DND-41 (cell line): ENCODE measurements around the gene UPK1A.

Source experiments
- ATAC-seq: fragments of 200-7000 bp; cut with Tn5 transposase; 3 replicates; pipeline ENCODE4 v1.9.1; 2021; ENCODE audit warnings: low read depth; ENCODE audit not compliant: insufficient read depth
- DNase-seq: peaks from one replicate; pipeline ENCODE4 v3.0.0-alpha.2; 2020
- H2AFZ ChIP-seq: 2 replicates; pipeline ENCODE4 v1.6.0; 2012; ENCODE audit warnings: low read depth, low read length
- H3K27ac ChIP-seq: 2 replicates; pipeline ENCODE4 v1.5.1; 2012; ENCODE audit warnings: low read length, inconsistent platforms
- H3K27me3 ChIP-seq: fragments of 200-600 bp; sonication (generic); 2 replicates; pipeline ENCODE4 v1.6.0; 2012; ENCODE audit warnings: low read length, mild to moderate bottlenecking, inconsistent platforms; ENCODE audit not compliant: insufficient read depth, poor library complexity
- H3K36me3 ChIP-seq: 2 replicates; pipeline ENCODE4 v1.5.1; 2012; ENCODE audit warnings: low read length, inconsistent platforms; ENCODE audit not compliant: insufficient read depth
- H3K4me1 ChIP-seq: 2 replicates; pipeline ENCODE4 v1.5.1; 2012; ENCODE audit warnings: mild to moderate bottlenecking, low read length; ENCODE audit not compliant: insufficient read depth
- H3K4me2 ChIP-seq: 2 replicates; pipeline ENCODE4 v1.6.0; 2012; ENCODE audit warnings: mild to moderate bottlenecking, moderate library complexity, low read length, inconsistent platforms; ENCODE audit not compliant: insufficient read depth
- H3K4me3 ChIP-seq, 2 experiments: fragments of 200-600 bp in 1 of 2; shearing (Covaris generic) in 1 of 2; 2 replicates each; pipeline ENCODE4 v1.5.1; 2012 to 2016; ENCODE audit warnings: inconsistent platforms in 2 of 2, low read length in 2 of 2, mild to moderate bottlenecking in 2 of 2, low read depth in 1 of 2, moderate library complexity in 1 of 2
- H3K79me2 ChIP-seq: 2 replicates; pipeline ENCODE4 v1.6.0; 2012; ENCODE audit warnings: low read length, inconsistent platforms; ENCODE audit not compliant: insufficient read depth
- H3K9ac ChIP-seq: 2 replicates; pipeline ENCODE4 v1.6.0; 2012; ENCODE audit warnings: low read depth, mild to moderate bottlenecking, inconsistent platforms, low read length, moderate library complexity
- H3K9me3 ChIP-seq: 2 replicates; pipeline ENCODE4 v1.5.1; 2012; ENCODE audit warnings: low read length, moderate library complexity, mild to moderate bottlenecking, inconsistent platforms; ENCODE audit not compliant: insufficient read depth, severe bottlenecking
- H4K20me1 ChIP-seq: 2 replicates; pipeline ENCODE4 v1.6.0; 2012; ENCODE audit warnings: low read length; ENCODE audit not compliant: insufficient read depth
- EZH2 ChIP-seq: IDR thresholded peaks from 3 replicates; pipeline ENCODE4 v1.6.1; 2012; ENCODE audit warnings: borderline replicate concordance, low read depth, mild to moderate bottlenecking, moderate library complexity, low read length, inconsistent platforms; ENCODE audit not compliant: severe bottlenecking
- TF ChIP-seq, protein P1 (sequence below): IDR thresholded peaks from 2 replicates; pipeline ENCODE4 v1.5.1; 2012; ENCODE audit warnings: borderline replicate concordance, low read length, moderate library complexity, mild to moderate bottlenecking; ENCODE audit not compliant: poor library complexity, severe bottlenecking; ENCODE audit errors: extremely low read depth

The UPK1A gene

DNA sequence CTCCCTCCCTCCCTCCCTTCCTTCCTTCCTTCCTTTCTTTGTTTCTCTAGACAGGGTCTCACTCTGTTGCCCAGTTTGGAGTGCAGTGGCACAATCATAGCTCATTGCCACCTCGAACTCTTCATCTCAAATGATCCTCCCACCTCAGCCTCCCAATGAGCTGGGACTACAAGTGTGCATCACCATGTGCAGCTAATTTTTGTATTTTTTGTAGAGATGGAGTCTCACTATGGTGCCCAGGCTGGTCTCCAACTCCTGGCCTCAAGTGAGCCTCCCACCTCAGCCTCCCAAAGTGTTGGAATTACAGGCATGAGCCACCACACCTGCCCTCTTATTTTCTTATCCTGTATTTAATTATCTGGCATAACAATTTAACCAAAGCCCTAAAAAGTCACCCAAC is 4.4 kb downstream of the UPK1A start:
- no peaks in the 10 kb centered on the region for H3K27me3 ChIP-seq
- no peak overlapping the region for H3K4me3 ChIP-seq
- no peak overlapping the region for H3K4me2 ChIP-seq
- no peaks in the 10 kb centered on the region for H3K36me3 ChIP-seq
- no peaks in the 10 kb centered on the region for H3K79me2 ChIP-seq
- TF ChIP-seq EZH2 = no peak
- TF ChIP-seq, protein P1, sequence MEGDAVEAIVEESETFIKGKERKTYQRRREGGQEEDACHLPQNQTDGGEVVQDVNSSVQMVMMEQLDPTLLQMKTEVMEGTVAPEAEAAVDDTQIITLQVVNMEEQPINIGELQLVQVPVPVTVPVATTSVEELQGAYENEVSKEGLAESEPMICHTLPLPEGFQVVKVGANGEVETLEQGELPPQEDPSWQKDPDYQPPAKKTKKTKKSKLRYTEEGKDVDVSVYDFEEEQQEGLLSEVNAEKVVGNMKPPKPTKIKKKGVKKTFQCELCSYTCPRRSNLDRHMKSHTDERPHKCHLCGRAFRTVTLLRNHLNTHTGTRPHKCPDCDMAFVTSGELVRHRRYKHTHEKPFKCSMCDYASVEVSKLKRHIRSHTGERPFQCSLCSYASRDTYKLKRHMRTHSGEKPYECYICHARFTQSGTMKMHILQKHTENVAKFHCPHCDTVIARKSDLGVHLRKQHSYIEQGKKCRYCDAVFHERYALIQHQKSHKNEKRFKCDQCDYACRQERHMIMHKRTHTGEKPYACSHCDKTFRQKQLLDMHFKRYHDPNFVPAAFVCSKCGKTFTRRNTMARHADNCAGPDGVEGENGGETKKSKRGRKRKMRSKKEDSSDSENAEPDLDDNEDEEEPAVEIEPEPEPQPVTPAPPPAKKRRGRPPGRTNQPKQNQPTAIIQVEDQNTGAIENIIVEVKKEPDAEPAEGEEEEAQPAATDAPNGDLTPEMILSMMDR = no peak
- DNase-seq = no peak
- H2AFZ ChIP-seq = no peak overlapping the region
- H4K20me1 ChIP-seq = 0 out of 2 replicates have a peak, but pooled peaks cover 4% of the 10 kb centered on the region
- H3K9ac ChIP-seq = no peak overlapping the region
- H3K4me1 ChIP-seq = no peaks in the 10 kb centered on the region
- ATAC-seq = no peak
- no peaks in the 10 kb centered on the region for H3K9me3 ChIP-seq
- no peak overlapping the region for H3K27ac ChIP-seq

DNA sequence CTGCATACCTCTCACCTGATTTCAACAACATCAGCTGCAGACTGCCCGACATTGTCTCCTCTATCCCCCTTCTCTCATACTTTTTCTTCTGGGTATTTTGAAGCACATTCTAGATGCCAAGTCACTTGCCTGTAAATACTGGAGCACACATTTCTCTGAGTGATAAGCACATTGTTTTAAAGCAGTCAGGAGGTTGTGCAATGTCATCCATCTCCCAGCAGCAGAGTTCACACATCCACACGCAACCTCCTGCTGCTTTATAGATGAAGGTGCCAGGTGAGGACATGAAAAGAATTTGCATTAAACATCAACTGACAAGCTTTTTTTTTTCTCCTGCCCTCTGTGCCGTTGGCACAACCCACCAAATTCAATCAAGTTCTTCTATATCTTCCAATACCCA is 5.5 kb downstream of the UPK1A start:
- no peak overlapping the region for H3K4me2 ChIP-seq
- no peak overlapping the region for H2AFZ ChIP-seq
- no peaks in the 10 kb centered on the region for H3K9me3 ChIP-seq
- H3K27me3 ChIP-seq = no peaks in the 10 kb centered on the region
- H3K27ac ChIP-seq = no peak overlapping the region
- H4K20me1 ChIP-seq = 0 out of 2 replicates have a peak, but pooled peaks cover 4% of the 10 kb centered on the region
- ATAC-seq (no peak), DNase-seq (no peak)
- H3K36me3 ChIP-seq = no peaks in the 10 kb centered on the region
- no peak overlapping the region for H3K4me3 ChIP-seq
- no peaks in the 10 kb centered on the region for H3K79me2 ChIP-seq
- no peaks in the 10 kb centered on the region for H3K4me1 ChIP-seq
- no peak for TF ChIP-seq EZH2
- TF ChIP-seq, protein P1 = no peak
- no peak overlapping the region for H3K9ac ChIP-seq

DNA sequence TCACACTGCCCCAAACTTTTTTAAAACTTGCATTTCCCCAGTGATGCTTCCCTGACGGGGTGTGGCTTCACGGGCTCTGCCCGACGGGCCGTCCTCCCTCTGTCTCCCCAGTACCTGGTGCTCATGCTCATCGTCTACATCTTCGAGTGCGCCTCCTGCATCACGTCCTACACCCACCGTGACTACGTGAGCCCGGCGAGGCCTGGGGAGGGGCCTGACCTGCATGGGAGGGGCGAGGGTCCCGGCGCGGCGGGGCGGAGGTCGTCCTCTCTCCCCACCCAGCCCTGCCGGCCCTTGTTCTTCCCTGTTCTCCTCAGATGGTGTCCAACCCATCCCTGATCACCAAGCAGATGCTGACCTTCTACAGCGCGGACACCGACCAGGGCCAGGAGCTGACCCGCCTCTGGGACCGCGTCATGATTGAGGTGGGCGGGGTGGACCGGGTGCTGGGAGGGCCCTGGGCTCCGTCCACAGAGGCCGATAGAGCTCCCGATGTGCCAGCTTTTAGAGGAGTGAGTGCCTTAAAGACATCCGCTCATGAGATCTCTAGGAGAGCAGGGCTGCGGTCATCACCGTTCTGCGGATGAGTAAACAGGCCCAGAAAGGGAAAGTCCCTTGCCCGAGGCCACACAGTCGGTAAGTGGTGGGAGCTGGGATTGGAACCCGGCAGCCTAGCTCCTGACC is 6.9 kb downstream of the UPK1A start:
- Histone ChIP-seq H3K79me2 (no peaks in the 10 kb centered on the region), H3K27ac (no peak overlapping the region), H3K9me3 (no peaks in the 10 kb centered on the region), H3K27me3 (no peaks in the 10 kb centered on the region), H3K4me1 (no peaks in the 10 kb centered on the region), H2AFZ (no peak overlapping the region), H4K20me1 (0 out of 2 replicates have a peak, but pooled peaks cover 4% of the 10 kb centered on the region), H3K4me2 (no peak overlapping the region), H3K9ac (no peak overlapping the region), H3K4me3 (no peak overlapping the region), H3K36me3 (no peaks in the 10 kb centered on the region)
- ATAC-seq (no peak), DNase-seq (no peak)
- TF ChIP-seq EZH2 = no peak
- TF ChIP-seq, protein P1 = no peak
